AG04450 (cell line): Measurements from ENCODE around the gene TAF4B. TPM values are rescaled to one million over a fixed set of nuclear protein-coding genes. Genes with fewer than 3 reads are reported as not detected.

Experiments
- CTCF ChIA-PET: fragments of 300-600, 350-600 bp; formaldehyde crosslinking; extraction: SDS; loops from one replicate; lab custom pipeline; 2022; ENCODE audit warnings: antibody characterized with exemption, inconsistent platforms; lab: Charles Lee
- POLR2A ChIA-PET: fragments of 350-600 bp; formaldehyde crosslinking; extraction: SDS; loops from one replicate; lab custom pipeline; 2021; ENCODE audit warnings: antibody characterized with exemption, inconsistent platforms; lab: Yijun Ruan, JAX
- DNase-seq: peaks from one replicate; pipeline ENCODE4 v3.0.0-alpha.2; 2011; ENCODE audit warnings: low read depth, low spot score
- H3K27ac ChIP-seq: one replicate; pipeline ENCODE4 v1.5.1; 2012; ENCODE audit warnings: low read depth, low read length, control low read depth
- H3K27me3 ChIP-seq: one replicate; pipeline ENCODE4 v1.6.0; 2012; ENCODE audit warnings: low read length; ENCODE audit not compliant: control insufficient read depth, insufficient read depth
- H3K4me3 ChIP-seq: 2 replicates; pipeline ENCODE4 v1.5.1; 2011; ENCODE audit warnings: mild to moderate bottlenecking, low read depth, low read length, control low read depth
- H3K9me3 ChIP-seq: 2 replicates; pipeline ENCODE4 v1.5.1; 2012; ENCODE audit warnings: low read length; ENCODE audit not compliant: control insufficient read depth, insufficient read depth
- polyA plus RNA-seq: library from polyadenylated mRNA; depleted of rRNA; stranded (reverse); fragments of >200 nt; gene quantifications from 2 replicates; pipeline ENCODE4 v1.2.3, GENCODE V29; 2011
- TF ChIP-seq, protein P1 (sequence below): IDR thresholded peaks from 2 replicates; pipeline ENCODE4 v1.5.1; 2011; ENCODE audit warnings: low read depth, low read length, control low read depth, inconsistent platforms

Gene TAF4B
- polyA plus RNA-seq, 1 experiment: 0.40 TPM

DNA sequence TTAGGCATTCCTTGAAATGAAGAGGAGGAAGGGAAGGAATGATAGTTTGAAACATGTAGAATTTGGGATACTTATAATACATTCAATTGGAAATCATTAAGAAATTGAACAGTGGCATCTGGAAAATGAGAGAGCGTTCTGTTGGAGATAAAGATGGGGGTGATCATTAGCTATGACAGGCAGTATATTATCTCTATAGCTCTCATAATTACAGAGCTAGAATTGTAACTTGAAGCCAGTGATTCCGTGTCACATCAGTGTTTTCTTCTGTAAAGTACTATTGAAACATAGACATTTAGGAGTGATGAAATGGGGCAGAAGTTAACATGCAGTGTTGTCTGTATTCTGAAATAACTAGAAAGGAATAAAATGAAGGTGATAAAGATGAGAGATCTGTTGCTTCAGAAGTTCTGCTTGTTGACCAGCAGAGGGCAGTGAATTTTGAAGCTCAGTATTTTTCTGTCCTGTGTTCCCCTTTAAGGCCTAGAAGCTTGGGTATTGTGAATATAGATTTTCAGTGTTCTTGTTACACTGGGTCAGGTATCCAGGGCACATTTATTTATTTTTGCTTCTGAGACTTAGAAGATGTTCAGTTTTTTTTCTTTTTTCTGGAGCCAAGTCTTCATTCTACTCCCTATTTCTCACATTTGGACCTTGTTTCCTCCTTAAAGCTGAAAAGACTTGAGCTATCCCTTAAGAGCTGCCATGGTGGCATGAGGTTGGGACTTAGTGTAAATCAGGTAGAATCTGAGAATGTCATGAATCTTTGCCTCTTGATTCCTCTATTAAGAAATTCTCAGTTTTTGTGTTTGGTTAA, 157.4 kb downstream of the TAF4B start:
- Histone ChIP-seq H3K4me3 (no peak overlapping the region), H3K27me3 (no peaks in the 10 kb centered on the region), H3K27ac (no peak overlapping the region), H3K9me3 (no peaks in the 10 kb centered on the region)
- POLR2A ChIA-PET: no interaction called here
- CTCF ChIA-PET: interaction anchor here (0.6 to 6.0 kb wide), 61 partner anchors 9 to 1222 kb away, joined by 3 to 82 read pairs (median 4); partner anchors contain the start of gene KCTD1
- TF ChIP-seq, protein P1, sequence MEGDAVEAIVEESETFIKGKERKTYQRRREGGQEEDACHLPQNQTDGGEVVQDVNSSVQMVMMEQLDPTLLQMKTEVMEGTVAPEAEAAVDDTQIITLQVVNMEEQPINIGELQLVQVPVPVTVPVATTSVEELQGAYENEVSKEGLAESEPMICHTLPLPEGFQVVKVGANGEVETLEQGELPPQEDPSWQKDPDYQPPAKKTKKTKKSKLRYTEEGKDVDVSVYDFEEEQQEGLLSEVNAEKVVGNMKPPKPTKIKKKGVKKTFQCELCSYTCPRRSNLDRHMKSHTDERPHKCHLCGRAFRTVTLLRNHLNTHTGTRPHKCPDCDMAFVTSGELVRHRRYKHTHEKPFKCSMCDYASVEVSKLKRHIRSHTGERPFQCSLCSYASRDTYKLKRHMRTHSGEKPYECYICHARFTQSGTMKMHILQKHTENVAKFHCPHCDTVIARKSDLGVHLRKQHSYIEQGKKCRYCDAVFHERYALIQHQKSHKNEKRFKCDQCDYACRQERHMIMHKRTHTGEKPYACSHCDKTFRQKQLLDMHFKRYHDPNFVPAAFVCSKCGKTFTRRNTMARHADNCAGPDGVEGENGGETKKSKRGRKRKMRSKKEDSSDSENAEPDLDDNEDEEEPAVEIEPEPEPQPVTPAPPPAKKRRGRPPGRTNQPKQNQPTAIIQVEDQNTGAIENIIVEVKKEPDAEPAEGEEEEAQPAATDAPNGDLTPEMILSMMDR: peak; percentile 74
- no peak for DNase-seq

DNA sequence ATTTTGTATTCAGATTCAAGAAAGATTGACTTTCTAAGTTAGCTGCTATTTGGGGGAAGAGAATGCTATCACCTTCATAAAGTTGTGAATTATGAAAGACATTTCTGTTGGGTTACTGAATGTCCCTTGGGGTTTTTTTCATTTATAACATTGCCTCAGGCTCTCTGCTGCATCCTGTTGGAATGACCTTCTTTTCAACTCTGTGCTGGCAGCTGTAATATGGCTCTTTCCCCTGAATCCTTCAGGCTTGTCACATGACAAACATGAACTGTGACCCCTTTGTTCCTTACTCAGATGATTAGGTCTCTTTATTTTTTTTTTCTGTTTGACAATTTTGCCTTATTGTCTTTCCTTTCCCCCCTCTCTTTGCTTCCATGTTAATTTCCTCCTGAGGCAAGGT, 159.8 kb downstream of the TAF4B start:
- TF ChIP-seq, protein P1: no peak
- no peaks in the 10 kb centered on the region for H3K27me3 ChIP-seq
- DNase-seq: no peak
- CTCF ChIA-PET: interaction anchor here (0.8 to 6.0 kb wide), 2 partner anchors 162 to 262 kb away, joined by 5 to 82 read pairs; partner anchors contain the start of gene KCTD1
- no peak overlapping the region for H3K4me3 ChIP-seq
- no peak overlapping the region for H3K27ac ChIP-seq
- POLR2A ChIA-PET: no interaction called here
- H3K9me3 ChIP-seq: no peaks in the 10 kb centered on the region

DNA sequence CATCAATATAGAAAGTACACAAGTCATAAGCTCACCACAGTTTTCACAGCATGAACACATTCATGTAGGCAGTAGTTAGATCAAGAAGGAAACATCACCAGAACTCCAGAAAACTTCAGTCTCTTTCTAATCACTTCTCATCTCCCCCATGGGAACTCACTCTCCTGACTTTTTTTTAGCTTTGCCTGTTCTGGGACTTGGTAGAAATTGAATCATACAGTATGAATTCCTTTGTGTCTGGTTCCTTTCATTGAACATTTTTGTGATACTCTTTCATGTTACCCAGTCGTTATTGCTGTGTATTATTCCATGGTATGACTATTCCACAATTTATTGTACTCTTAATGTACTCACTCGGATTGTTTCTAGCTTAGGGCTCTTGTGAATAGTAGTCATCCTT, 160.2 kb downstream of the TAF4B start:
- Histone ChIP-seq H3K27ac (no peak overlapping the region), H3K9me3 (no peaks in the 10 kb centered on the region), H3K27me3 (no peaks in the 10 kb centered on the region), H3K4me3 (no peak overlapping the region)
- ChIA-PET POLR2A (no interaction called here), CTCF (interaction anchor here (0.8 to 6.0 kb wide), 2 partner anchors 162 to 262 kb away, joined by 5 to 82 read pairs; partner anchors contain the start of gene KCTD1)
- no peak for DNase-seq
- TF ChIP-seq, protein P1: no peak

DNA sequence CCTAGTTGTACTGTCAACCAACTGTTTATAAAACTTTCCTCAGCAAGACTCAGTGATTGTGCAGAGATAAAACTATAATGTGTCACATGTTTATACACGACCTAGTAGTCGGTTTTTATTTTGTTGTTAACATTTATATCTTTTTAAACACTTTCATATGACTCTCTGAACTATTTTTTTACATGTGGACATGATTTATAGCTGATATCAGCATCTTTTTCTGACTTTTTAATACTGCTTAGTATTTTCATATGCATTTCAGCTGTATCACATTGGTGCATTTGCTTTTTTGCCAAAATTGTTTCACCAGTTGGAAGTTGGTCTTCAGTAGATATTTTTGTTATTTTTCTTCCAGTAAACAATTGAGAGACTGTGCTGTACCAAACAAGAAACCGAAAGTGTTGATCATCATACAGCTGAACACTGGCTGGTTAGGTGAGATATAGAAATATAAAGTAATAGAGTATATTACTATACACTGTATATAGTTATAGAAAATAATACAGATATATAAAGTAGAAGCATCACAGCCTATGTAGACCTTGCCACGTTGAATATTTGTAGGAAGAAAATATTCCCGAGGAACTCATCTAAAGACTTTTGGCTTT, 167.9 kb downstream of the TAF4B start:
- POLR2A ChIA-PET: no interaction called here
- H3K27me3 ChIP-seq: no peaks in the 10 kb centered on the region
- H3K27ac ChIP-seq: no peak overlapping the region
- no peak overlapping the region for H3K4me3 ChIP-seq
- CTCF ChIA-PET: interaction anchor here (0.9 kb wide), 1 partner anchor 10 kb away, joined by 7 read pairs; no protein-coding TSS in a partner anchor
- no peak for DNase-seq
- TF ChIP-seq, protein P1: no peak
- H3K9me3 ChIP-seq: no peaks in the 10 kb centered on the region

DNA sequence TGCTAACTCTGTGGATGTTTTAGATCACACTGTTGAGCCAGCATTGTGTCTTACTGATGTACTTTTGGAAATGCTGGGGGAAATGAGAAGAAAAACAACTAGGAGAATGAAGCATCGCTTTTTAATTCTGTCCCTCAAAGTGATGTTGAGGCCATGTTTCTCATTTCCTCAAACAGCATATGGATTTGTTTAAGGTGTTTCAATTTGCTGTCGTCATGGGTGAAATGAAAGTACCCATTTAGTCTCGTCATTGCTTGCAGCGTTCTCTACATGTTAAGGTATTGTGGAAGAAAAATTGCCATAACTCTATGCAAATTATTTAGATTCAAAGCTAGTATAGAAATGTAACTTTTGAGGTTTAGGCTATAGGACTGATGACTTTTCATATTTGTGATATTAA, 170.8 kb downstream of the TAF4B start:
- ChIA-PET CTCF (no interaction called here), POLR2A (no interaction called here)
- H3K27me3 ChIP-seq: no peaks in the 10 kb centered on the region
- H3K9me3 ChIP-seq: no peaks in the 10 kb centered on the region
- H3K4me3 ChIP-seq: no peak overlapping the region
- no peak overlapping the region for H3K27ac ChIP-seq
- no peak for DNase-seq
- TF ChIP-seq, protein P1: no peak
